Measurements from ENCODE around the gene PPP1R2.

Gene PPP1R2

GRCh38 chr3:195566797-195567196 is 23.7 kb upstream of the PPP1R2 start:
- no peak for TF ChIP-seq CTCF (IDR thresholded peaks at IDR 0.05; ENCODE audit: insufficient read depth, low read depth, low read length, missing control alignments)
- peak; percentile 45 for DNase-seq (ENCODE audit: low read depth)
- H3K4me3 ChIP-seq (ENCODE audit: low read length): no peak overlapping the region

- TF ChIP-seq CTCF (IDR thresholded peaks at IDR 0.05; ENCODE audit: insufficient read depth, low read depth, low read length, missing control alignments): no peak
- H3K4me3 ChIP-seq (ENCODE audit: low read length): no peak overlapping the region
- no peak for DNase-seq (ENCODE audit: low read depth)
Measured at GRCh38 chr3:195565716-195566115, 22.6 kb upstream of the PPP1R2 start.

GRCh38 chr3:195563317-195563716 is 20.2 kb upstream of the PPP1R2 start:
- TF ChIP-seq CTCF (IDR thresholded peaks at IDR 0.05; ENCODE audit: insufficient read depth, low read depth, low read length, missing control alignments): no peak

GRCh38 chr3:195559723-195560409 is 16.7 kb upstream of the PPP1R2 start:
- no peak for DNase-seq (ENCODE audit: low read depth)
- no peak for TF ChIP-seq CTCF (IDR thresholded peaks at IDR 0.05; ENCODE audit: insufficient read depth, low read depth, low read length, missing control alignments)
- H3K4me3 ChIP-seq (ENCODE audit: low read length): no peak overlapping the region

More at GRCh38 chr3:195563317-195563716, 20.2 kb upstream of the PPP1R2 start:
- no peak overlapping the region for H3K4me3 ChIP-seq (ENCODE audit: low read length)
- no peak for DNase-seq (ENCODE audit: low read depth)

- peak; percentile 69 for TF ChIP-seq CTCF (IDR thresholded peaks at IDR 0.05; ENCODE audit: insufficient read depth, low read depth, low read length, missing control alignments)
- no peak overlapping the region for H3K4me3 ChIP-seq (ENCODE audit: low read length)
- peak; percentile 74 for DNase-seq (ENCODE audit: low read depth)
Measured at GRCh38 chr3:195558602-195559001, 15.5 kb upstream of the PPP1R2 start.

- TF ChIP-seq CTCF (IDR thresholded peaks at IDR 0.05; ENCODE audit: insufficient read depth, low read depth, low read length, missing control alignments): no peak
- DNase-seq (ENCODE audit: low read depth): no peak
- no peak overlapping the region for H3K4me3 ChIP-seq (ENCODE audit: low read length)
Measured at GRCh38 chr3:195557322-195557721, 14.2 kb upstream of the PPP1R2 start.

GRCh38 chr3:195556390-195556789 is 13.3 kb upstream of the PPP1R2 start:
- peak; percentile 39 for TF ChIP-seq CTCF (IDR thresholded peaks at IDR 0.05; ENCODE audit: insufficient read depth, low read depth, low read length, missing control alignments)
- DNase-seq (ENCODE audit: low read depth): peak; percentile 40
- no peak overlapping the region for H3K4me3 ChIP-seq (ENCODE audit: low read length)
